HG03280 (cell line): ENCODE measurements around the gene PALMD.

Experiments used
- ATAC-seq: cut with Tn5 transposase; IDR thresholded peaks from one replicate; pipeline ENCODE4 v1.9.1; 2021; ENCODE audit warnings: mild to moderate bottlenecking, moderate library complexity; ENCODE audit not compliant: unreplicated experiment

Gene PALMD

GRCh38 chr1:99658031-99658290, 12.0 kb downstream of the PALMD start:
- no peak for ATAC-seq

GRCh38 chr1:99659755-99660210, 13.9 kb downstream of the PALMD start:
- no peak for ATAC-seq

- no peak for ATAC-seq
Observed at GRCh38 chr1:99660496-99660895, 14.6 kb downstream of the PALMD start.

- no peak for ATAC-seq
Observed at GRCh38 chr1:99661780-99662179, 15.9 kb downstream of the PALMD start.

- no peak for ATAC-seq
Observed at GRCh38 chr1:99662539-99663080, 16.7 kb downstream of the PALMD start.

GRCh38 chr1:99663501-99663900, 17.6 kb downstream of the PALMD start:
- no peak for ATAC-seq

GRCh38 chr1:99665212-99665611, 19.3 kb downstream of the PALMD start:
- no peak for ATAC-seq

- ATAC-seq: no peak
Observed at GRCh38 chr1:99669376-99669775, 23.5 kb downstream of the PALMD start.

- no peak for ATAC-seq
Observed at GRCh38 chr1:99669821-99670220, 23.9 kb downstream of the PALMD start.

GRCh38 chr1:99670583-99670982, 24.7 kb downstream of the PALMD start:
- ATAC-seq: no peak

- no peak for ATAC-seq
Observed at GRCh38 chr1:99672038-99672437, 26.1 kb downstream of the PALMD start.

- no peak for ATAC-seq
Observed at GRCh38 chr1:99672530-99673213, 26.8 kb downstream of the PALMD start.

- no peak for ATAC-seq
Observed at GRCh38 chr1:99673315-99673714, 27.4 kb downstream of the PALMD start.

- no peak for ATAC-seq
Observed at GRCh38 chr1:99674115-99675064, 28.5 kb downstream of the PALMD start.

- no peak for ATAC-seq
Observed at GRCh38 chr1:99675292-99675691, 29.4 kb downstream of the PALMD start.

GRCh38 chr1:99675994-99676393, 30.1 kb downstream of the PALMD start:
- ATAC-seq: no peak

GRCh38 chr1:99676876-99677275, 31.0 kb downstream of the PALMD start:
- ATAC-seq: no peak

- ATAC-seq: no peak
Observed at GRCh38 chr1:99677416-99677815, 31.5 kb downstream of the PALMD start.

GRCh38 chr1:99680270-99680669, 34.4 kb downstream of the PALMD start:
- no peak for ATAC-seq

- ATAC-seq: no peak
Observed at GRCh38 chr1:99681583-99681982, 35.7 kb downstream of the PALMD start.

GRCh38 chr1:99682291-99682751, 36.4 kb downstream of the PALMD start:
- no peak for ATAC-seq
